ENCODE measurements around the gene SNF8. TPM values are rescaled to one million over a fixed set of nuclear protein-coding genes. Genes with fewer than 3 reads are reported as not detected.

Gene SNF8
- total RNA-seq, 4 donors from 2014 or later, result 64.9 to 150 (median 96.5) TPM

GRCh38 chr17:48990882-48991357 lies 46.3 kb upstream of the SNF8 start:
- Histone ChIP-seq H3K36me3 (no peaks in the 10 kb centered on the region), H3K27ac (no peak overlapping the region), H3K4me3 (replicated peaks in 1 of 3) (no peak overlapping the region), H3K9me3 (no peaks in the 10 kb centered on the region), H3K4me1 (peaks cover 0 to 2% of the 10 kb centered on the region in 2 donors), H3K27me3 (peaks cover 43% of the 10 kb centered on the region)
- TF ChIP-seq POLR2A (IDR thresholded peaks at IDR 0.05) (no peak), CTCF (IDR thresholded peaks at IDR 0.05) (no peak)
- intact Hi-C loops (cut with DNase I), result loop anchor here (10.0 kb wide), 2 partner anchors 256 to 396 kb away; partner anchors contain the start of genes HOXB3 and HOXB5
- 37 to 52% methylated on average over 2 of the region's 2 CpGs for WGBS, 2 donors
- no peak for DNase-seq

- Histone ChIP-seq H3K4me1 (no peaks in the 10 kb centered on the region), H3K9me3 (no peaks in the 10 kb centered on the region), H3K27ac (no peak overlapping the region), H3K36me3 (no peaks in the 10 kb centered on the region), H3K27me3 (peaks cover 26% of the 10 kb centered on the region), H3K4me3 (replicated peaks in 1 of 3) (no peak overlapping the region)
- 94 to 95% methylated on average over 4 of the region's 4 CpGs for WGBS, 2 donors
- intact Hi-C loops (cut with DNase I), result no loop called here
- DNase-seq, result no peak
- TF ChIP-seq CTCF (IDR thresholded peaks at IDR 0.05), result no peak
- no peak for TF ChIP-seq POLR2A (IDR thresholded peaks at IDR 0.05)
Observed at GRCh38 chr17:48989100-48989499, 44.5 kb upstream of the SNF8 start.

- Histone ChIP-seq H3K9me3 (no peaks in the 10 kb centered on the region), H3K4me3 (replicated peaks in 1 of 3) (no peak overlapping the region), H3K4me1 (no peaks in the 10 kb centered on the region), H3K27me3 (peaks cover 11% of the 10 kb centered on the region), H3K36me3 (no peaks in the 10 kb centered on the region), H3K27ac (no peak overlapping the region)
- TF ChIP-seq POLR2A (IDR thresholded peaks at IDR 0.05) (no peak), CTCF (IDR thresholded peaks at IDR 0.05) (no peak)
- no peak for DNase-seq
- intact Hi-C loops (cut with DNase I), result no loop called here
- 73 to 75% methylated on average over 13 of the region's 13 CpGs for WGBS, 2 donors
Observed at GRCh38 chr17:48985436-48986245, 41.0 kb upstream of the SNF8 start.

GRCh38 chr17:48981927-48982539 lies 37.4 kb upstream of the SNF8 start:
- no peak for TF ChIP-seq POLR2A (IDR thresholded peaks at IDR 0.05)
- TF ChIP-seq CTCF (IDR thresholded peaks at IDR 0.05), result no peak
- 80 to 81% methylated on average over 3 of the region's 3 CpGs for WGBS, 2 donors
- H3K4me1 ChIP-seq, result no peaks in the 10 kb centered on the region
- no peaks in the 10 kb centered on the region for H3K27me3 ChIP-seq
- H3K9me3 ChIP-seq, result no peaks in the 10 kb centered on the region
- no peak for DNase-seq
- H3K36me3 ChIP-seq, result no peaks in the 10 kb centered on the region
- no peak overlapping the region for H3K4me3 ChIP-seq (replicated peaks in 1 of 3)
- intact Hi-C loops (cut with DNase I), result no loop called here
- H3K27ac ChIP-seq, result no peak overlapping the region

GRCh38 chr17:48973806-48974205 lies 29.2 kb upstream of the SNF8 start:
- DNase-seq, result no peak
- Histone ChIP-seq H3K27me3 (no peaks in the 10 kb centered on the region), H3K27ac (no peak overlapping the region), H3K4me3 (replicated peaks in 1 of 3) (no peak overlapping the region), H3K9me3 (no peaks in the 10 kb centered on the region), H3K36me3 (no peaks in the 10 kb centered on the region), H3K4me1 (no peaks in the 10 kb centered on the region)
- 42 to 56% methylated on average over 3 of the region's 3 CpGs for WGBS, 2 donors
- intact Hi-C loops (cut with DNase I), result no loop called here
- TF ChIP-seq POLR2A (IDR thresholded peaks at IDR 0.05) (no peak), CTCF (IDR thresholded peaks at IDR 0.05) (no peak)

All from thyroid gland (tissue), 4 donors.